ENCODE results near the gene HHAT.

Gene HHAT

DNA sequence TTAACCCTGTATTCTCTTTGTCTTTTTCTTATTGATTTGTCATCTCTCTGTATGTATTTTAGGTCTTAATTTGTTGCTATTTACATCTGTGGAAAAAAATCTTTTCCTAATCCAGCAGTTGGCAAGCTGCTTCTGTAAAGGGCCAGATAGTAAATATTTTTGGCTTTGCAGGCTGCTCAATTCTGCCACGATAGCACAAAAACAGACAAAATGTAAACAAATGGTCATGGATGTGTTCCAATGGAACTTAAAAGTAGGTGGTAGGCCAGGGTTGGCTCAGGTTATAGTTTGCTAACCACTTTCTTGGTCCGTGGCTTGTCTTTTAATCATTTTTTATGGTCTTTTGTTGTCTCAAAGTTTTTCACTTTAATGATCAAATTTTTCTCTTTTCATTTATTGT, 371.8 kb downstream of the HHAT start:
- intact Hi-C loops (cut with DNase I): no loop called here
- DNase-seq: no peak

DNA sequence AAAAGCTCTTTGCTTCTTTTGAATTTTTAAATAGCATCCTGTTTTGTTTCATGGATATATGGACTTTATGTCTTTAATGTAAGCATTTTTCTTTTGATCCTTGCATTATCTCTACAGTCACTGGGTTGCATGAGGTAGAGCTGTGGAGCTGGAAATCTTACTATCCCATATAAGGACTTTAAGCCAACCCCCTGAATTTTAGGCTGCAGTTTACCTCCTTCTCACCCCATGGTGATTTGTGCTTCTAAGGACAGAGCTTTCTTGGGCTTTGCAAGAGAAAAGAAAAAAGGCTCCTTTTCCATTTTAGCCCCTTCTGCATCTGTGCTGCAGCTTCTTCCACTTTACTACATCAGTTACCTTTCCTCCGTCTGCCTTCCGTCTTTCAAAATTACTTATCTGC, 373.8 kb downstream of the HHAT start:
- no peak for DNase-seq
- intact Hi-C loops (cut with DNase I): no loop called here

DNA sequence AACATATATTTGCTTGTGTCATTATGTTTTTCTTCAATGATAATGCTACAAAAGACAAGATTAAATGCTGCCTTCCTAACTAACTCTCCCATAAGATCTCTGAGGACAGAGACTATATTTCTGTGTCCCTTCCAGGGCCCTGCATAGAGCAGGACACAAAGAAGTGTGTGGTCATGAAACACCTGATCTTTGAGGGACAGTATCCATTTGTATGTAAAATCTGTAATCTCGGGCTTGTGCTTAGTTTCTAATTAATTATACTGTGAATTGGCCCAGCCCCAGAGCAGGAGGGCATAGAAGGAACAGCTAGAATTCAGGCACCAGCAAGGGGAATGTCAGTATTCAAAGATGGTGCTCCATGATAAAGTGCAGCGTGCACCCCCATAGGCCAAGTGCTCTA, 374.9 kb downstream of the HHAT start:
- intact Hi-C loops (cut with DNase I): no loop called here
- DNase-seq: no peak

DNA sequence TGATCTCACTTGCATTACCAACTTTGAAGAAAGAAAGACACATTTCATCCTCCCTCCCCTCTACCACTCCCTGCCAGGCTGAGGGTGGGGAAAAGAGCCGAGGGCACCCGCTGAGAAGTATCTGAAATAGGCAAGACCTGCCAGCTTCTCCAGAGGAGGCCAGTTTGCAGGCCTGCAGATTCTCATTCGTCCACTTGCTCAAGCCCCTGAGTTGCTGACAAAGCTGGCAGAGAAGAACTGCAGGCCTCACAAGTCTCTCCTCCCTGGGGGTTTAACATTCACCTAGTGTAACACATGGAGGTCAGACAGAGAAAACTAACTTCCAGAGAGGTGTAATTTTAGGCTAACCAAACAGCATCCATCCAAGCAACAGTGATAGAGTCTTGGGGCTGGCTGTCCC, 376.4 kb downstream of the HHAT start:
- intact Hi-C loops (cut with DNase I): no loop called here
- DNase-seq: no peak

DNA sequence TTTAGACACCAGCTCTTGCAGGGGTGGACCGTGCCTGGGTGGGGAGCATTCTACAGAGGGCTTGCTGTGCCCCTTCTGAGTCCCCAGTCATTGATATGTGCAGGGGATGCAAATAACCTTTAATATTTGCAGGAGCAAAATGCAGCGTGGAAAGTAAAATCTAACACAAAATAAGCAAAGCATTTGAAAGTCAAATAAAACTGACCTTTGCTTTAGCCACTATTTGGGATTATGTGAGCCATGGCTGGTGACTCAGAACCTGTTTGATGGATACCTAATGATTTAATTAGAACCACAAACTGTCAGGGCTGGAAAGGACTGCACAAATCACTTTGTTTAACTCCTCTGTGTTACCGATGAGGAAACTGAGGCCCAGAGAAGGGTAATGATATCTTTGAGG, 377.5 kb downstream of the HHAT start:
- peak in 1 of 42 donors; percentile 31 for DNase-seq
- intact Hi-C loops (cut with DNase I): no loop called here

DNA sequence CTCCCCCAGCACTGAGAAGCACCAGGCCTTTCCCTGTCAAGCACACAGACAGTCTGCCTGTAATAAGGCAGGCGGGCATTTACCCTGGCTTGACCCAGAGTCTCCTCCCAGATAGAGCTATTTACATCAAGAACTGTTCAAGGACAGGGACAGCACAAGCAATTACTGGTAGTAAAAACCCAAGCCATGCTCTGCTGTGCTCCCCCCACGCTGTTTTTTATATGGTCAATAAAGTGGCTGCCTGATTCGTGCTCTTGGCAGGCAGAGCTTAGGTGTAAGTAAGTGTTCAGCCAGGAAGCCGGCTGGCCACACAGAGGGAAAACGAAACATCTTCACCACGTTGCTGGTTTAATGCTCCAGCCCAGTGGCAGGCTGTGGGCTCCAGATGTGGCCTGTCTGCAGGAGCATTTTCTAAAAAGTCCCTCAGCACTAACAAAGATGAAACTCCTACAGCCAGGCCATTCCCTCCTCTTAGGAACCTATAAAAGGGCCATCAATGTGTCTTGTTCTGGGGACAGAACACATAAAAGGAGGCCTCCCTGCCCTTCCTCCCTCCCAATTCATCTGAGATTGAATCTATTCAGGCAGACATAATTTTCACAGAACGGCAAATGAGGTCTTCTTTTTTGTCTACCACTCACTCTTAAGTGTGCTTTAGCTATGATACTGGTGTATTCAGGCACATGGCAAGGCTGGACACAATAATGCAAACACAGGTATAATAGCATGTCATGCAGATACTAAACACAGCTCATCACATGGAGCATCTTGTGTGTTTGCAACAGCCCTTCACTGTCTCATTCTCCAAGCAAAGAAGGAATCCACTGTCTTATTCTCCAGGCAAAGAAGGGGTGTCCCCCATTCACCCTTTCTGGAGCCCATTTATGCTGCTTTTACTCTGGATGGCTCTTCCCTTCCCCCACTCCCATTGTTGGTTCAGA, 378.9 kb downstream of the HHAT start:
- intact Hi-C loops (cut with DNase I): no loop called here
- DNase-seq: peak in 1 of 42 donors; percentile 33

DNA sequence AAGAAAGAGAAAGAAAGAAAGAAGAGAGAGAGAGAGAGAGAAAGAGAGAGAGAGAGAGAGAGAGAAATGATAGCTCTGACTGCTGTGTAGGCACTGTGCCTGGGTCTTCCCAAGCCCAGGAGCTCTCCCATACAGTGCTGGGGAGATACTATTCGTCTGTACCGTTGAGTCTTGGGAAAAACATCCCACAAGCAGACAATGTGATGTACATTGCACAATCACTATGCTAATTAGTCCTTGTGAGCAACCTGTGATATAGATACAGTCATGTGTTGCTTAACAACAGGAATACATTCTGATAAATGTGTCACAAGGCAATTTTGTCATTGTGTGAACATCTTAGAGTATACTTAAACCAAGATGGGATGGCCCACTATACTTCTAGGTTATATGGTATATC, 381.0 kb downstream of the HHAT start:
- intact Hi-C loops (cut with DNase I): no loop called here
- peak in 7 of 42 donors; percentile 25 to 61 (median 46) for DNase-seq

DNA sequence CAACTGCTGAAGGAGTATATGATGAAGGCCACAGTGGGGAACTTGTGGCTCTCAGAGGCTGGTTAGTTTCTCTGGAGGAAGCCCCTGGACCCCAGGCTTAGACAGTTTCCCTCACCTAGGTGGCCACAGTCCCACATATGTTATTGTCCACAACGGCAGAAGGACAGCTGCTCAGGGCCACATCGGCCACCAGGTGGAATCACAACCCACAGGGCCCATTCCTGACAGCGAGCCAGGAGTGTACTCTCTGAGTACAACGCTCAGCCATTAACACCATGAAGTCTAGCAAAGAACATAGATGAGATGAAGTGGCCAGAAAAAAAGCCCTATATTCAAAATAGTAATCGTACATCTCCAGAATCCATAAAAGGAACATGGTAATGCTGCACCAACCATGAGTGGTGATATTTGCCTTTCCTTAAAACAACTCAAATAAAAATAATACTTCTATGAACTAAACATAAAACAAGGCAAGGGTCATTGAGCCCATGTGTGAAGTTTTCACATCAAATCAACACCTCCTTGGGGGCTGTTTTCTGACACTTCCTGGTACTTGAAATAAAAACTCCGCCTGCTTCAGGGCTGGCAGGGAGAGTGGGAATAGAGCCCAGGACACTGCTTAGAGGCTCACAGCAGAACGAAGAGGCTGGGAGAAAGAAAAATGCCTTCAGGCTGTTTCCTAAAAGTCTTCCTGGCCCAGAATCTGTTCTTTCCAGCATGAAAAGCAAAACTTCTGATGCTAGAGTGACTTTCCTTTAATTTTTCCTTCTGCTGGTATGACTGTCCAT, 383.3 kb downstream of the HHAT start:
- DNase-seq: peak in 1 of 42 donors; percentile 46
- intact Hi-C loops (cut with DNase I): no loop called here

DNA sequence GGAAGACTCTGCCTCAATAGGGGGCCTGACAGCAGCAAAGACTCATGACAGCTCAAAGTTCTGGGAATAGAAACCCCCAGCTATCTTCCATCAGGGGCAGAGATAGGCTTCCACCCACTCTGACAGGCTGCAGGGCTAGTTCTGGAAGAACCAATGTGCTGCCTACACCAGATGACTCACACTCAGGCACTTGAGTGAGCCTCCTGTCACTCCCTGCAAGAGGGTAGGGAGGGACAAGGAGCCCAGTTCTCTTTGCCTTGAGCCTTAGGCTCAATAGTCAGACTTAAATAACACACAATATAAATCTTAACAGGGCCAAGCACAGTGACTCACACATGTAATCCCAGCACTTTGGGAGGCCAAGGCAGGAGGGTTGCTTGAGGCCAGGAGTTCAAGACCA, 386.4 kb downstream of the HHAT start:
- intact Hi-C loops (cut with DNase I): no loop called here
- peak in 25 of 42 donors; percentile 7 to 83 (median 40) for DNase-seq

DNA sequence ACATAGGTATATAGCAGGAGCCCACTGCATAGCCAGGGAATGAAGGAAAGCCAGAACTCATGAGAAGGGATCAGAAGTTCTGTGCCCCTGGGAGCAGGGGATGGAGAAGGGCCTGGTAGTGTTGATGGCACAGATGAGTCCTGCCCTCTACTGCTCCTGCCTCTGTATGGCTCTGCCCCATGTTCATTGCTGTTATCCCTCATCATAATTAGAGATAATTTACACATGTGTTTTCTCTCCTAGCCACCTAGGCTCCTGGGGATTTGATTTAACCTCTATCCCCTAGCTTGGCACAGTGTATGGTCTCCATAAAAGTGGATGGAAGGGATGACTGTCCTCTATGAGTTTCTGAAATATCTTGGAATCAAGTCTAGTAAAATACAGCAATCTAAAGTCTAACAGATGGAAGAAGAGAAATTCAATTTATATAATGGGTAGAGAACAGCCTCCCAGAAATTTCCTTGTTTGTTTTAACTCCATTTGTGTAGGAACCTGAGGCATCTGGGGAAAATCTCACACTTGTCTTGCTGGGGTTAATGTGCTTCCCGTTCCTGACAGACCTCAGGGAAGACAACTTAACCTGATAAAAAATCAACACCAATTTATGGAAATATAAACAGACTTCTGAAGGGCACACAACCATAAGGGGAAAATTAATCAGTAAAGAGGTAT, 393.8 kb downstream of the HHAT start:
- intact Hi-C loops (cut with DNase I): no loop called here
- DNase-seq: no peak

DNA sequence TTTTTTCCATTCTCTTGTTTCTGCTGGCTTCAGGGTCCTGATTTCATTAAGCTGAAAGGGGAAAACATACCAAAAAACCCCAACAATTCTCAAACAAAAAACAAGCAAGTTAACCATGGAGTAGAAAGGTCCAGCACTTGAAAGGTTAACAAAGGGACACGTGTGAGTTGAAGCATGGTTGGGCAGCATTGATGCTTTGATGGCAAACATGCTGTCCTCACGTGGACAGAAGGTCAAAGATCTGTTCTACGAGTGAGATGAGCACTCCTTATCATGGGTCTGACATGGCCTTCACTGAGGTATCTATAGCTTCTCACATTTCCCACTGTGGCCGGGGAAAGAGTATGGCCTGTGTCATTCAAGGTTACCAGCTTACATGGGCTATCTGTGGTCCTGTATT, 394.9 kb downstream of the HHAT start:
- intact Hi-C loops (cut with DNase I): no loop called here

DNA sequence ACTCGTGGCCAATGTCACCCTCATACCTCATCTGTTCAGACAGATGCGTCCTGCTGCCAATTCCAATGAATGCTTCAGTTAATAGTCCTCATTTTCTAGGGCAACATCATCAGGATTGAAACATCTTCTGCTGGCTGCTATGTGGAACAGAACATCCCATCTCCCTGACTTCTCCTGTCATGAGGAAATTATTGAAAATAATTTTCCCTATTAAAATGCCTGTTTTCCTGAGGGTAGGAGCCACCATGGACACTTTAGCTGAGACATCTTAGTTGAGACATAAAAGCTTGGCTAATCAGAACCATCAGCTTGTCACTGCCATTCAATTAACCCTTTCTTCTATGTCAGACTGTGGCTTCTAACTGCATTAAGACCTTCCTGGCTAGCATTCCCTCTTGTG, 396.1 kb downstream of the HHAT start:
- DNase-seq: no peak
- intact Hi-C loops (cut with DNase I): no loop called here

More for the DNA sequence above, 394.9 kb downstream of the HHAT start:
- DNase-seq: no peak

Data from head of caudate nucleus (tissue), 42 donors.